Spleen (tissue), 7 donors: ENCODE data around the gene TAS2R31.

Experiments used
- POLR2A ChIP-seq, 3 donors: fragments of 450-650 bp; IDR thresholded peaks; one replicate each; pipeline ENCODE4 v1.5.1; 2017; ENCODE audit warnings: antibody characterized with exemption in 3 of 3, mild to moderate bottlenecking in 1 of 3
- TF ChIP-seq, protein P1 (sequence below), 11 experiments: fragments of 200-600 bp in 7 of 11; fragments of 450-650 bp in 4 of 11; sonication (generic) in 4 of 11; IDR thresholded peaks in 8 of 11; conservative IDR thresholded peaks in 3 of 11; 1 replicate in 7 of 11; 2 replicates in 4 of 11; pipeline versions ENCODE4 v1.4.0 to v1.8.0; 2016 to 2021; ENCODE audit warnings: antibody characterized with exemption in 11 of 11, inconsistent platforms in 4 of 11, mild to moderate bottlenecking in 1 of 11
- donor health status: DM: no; HTN: no; CAD: no; lungs with moderate emphysema.
- donor health status: DM: no; HTN: no; CAD: no.
- donor health status: DM: no; HTN: no; CAD: no.

DNA sequence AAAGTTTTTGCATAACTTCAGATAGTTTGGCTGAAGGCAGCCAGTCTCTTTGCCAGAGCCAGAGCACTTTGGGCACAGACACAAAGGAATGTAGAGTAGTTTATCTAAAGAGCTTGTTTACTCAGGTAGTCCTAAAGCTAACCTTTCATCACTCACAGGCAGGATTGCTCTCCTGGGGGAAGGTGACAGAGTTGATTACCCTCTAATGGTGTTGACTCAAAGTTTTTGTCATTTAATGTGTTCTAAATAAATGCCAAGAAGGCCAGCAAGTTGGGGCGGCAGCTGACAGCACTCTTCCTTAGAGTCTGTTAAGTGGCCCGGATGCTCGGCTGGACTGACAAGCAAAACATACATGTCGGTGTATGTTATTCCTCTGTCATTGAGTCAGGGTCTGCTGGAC lies 40.2 kb upstream of the TAS2R31 start:
- TF ChIP-seq, protein P1, sequence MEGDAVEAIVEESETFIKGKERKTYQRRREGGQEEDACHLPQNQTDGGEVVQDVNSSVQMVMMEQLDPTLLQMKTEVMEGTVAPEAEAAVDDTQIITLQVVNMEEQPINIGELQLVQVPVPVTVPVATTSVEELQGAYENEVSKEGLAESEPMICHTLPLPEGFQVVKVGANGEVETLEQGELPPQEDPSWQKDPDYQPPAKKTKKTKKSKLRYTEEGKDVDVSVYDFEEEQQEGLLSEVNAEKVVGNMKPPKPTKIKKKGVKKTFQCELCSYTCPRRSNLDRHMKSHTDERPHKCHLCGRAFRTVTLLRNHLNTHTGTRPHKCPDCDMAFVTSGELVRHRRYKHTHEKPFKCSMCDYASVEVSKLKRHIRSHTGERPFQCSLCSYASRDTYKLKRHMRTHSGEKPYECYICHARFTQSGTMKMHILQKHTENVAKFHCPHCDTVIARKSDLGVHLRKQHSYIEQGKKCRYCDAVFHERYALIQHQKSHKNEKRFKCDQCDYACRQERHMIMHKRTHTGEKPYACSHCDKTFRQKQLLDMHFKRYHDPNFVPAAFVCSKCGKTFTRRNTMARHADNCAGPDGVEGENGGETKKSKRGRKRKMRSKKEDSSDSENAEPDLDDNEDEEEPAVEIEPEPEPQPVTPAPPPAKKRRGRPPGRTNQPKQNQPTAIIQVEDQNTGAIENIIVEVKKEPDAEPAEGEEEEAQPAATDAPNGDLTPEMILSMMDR (IDR thresholded peaks at IDR 0.05 in 8 of 11, conservative IDR thresholded peaks at IDR 0.05 in 3 of 11) = no peak
- no peak for TF ChIP-seq POLR2A (IDR thresholded peaks at IDR 0.05)
